Activated T-cell treated with anti-CD3 and anti-CD28 coated beads, Interleukin-2, amount 50 U/mL, for 1 hour (primary cell): Measurements from ENCODE around the gene PLG.
"Not testable (repeated sequence)": the region's sequence is repeated elsewhere in the genome, so short reads cannot be mapped to it uniquely, and the experiment has no call there.

Source experiments
- DNase-seq: peaks from one replicate; pipeline ENCODE4 v3.0.0-alpha.2; 2020

Gene PLG

DNA sequence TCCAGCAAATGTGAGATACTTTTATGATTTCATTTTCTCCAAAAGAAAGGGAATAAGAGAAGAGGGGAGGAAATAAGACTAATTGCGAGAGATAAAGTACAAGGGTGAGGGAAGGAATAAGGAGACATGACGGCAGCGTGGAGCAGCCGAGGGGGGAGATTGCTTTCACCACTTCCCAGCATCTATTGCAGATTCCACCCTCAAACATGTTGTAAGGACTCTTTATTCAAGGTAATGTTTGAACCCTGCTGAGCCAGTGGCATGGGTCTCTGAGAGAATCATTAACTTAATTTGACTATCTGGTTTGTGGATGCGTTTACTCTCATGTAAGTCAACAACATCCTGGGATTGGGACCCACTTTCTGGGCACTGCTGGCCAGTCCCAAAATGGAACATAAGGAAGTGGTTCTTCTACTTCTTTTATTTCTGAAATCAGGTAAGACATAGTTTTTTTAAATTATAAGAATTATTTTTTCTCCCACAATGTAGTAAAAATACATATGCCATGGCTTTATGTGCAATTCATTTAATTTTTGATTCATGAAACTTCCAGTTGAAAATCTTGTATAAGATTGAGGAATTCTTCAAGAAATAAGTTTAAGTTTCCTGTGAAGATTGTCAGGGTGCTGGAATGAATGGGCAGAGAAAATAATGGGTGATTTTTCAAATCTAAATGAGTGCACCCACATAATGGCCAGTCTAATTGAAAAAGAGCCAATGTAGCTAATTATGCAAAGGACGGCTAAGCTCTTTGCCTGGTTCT is at the start of gene PLG:
Gene PLG, plus strand, starts transcription at position 327 of the 763 bp plus-strand sequence. Its CDS starts 61 bp downstream, at position 388.
- not testable (repeated sequence) for DNase-seq

GRCh38 chr6:160659562-160659961 is 42.5 kb upstream of the PLG start:
- DNase-seq, result no peak

DNA sequence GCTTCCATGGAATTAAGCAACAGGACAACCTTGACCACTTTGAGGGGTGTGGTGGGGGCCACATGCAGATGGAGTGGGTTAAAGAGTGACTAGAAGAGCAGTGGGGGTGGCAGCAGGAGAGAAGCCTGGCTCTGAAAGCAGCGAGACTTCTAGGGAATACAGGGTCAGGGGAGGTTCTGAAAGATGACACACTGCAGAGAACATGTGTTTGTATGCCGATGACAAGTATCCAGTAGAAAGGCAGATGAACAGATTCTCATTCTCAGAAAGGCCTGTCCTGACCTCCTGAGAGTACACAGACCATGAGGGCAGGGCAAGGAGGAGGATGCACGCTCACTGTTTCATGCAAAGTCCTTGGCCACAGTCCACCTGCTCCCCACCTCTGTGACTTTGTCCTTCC is 40.8 kb upstream of the PLG start:
- DNase-seq, result no peak

- no peak for DNase-seq
These were observed 39.6 kb upstream of the PLG start for GRCh38 chr6:160662429-160662828.

GRCh38 chr6:160662842-160663241 is 39.2 kb upstream of the PLG start:
- DNase-seq, result no peak

GRCh38 chr6:160664198-160664597 is 37.8 kb upstream of the PLG start, which contains the start of gene LPA:
Gene LPA (minus strand): TSS chr6:160664275. CDS start chr6:160664214, 61 bp downstream.
- DNase-seq, result not testable (repeated sequence)

DNA sequence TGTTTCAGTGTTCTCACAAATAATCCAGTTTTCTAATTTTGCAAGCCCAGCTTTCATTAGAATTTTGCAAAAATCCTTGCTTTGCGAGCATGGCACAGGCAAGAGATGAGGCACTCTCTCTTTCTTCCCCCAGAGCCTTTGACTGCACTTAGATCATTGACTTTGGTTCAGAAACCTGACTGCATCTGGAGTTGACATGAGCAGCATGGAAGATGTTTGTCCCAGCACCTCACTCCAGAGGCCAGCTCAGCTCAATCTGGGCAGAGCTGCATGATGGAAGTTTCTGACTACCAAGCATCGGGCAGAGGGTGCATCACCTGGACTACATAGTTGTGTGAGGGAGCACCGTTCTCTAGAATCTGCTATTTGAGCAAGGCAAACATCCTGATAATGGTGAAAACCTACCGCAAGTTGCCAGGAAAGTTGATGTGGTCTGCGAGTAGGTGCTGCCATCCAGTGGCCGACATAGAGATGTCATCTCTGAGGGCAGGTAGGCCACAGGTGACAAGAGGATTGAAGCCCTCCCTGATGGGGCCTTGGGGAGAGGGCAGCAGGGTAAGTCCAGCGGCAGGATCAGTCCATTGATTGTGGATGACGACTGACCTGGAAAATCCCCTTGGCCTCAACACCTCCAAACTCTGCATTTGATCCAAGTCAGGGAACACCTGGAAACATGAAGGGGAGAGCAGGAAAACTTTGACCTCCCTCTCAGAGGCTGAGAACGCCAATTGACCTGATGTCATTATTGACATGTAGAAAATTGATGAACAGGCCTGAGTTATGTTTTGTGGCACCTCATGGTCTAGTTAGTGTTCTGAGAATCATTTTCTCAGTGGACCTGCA is 34.2 kb upstream of the PLG start:
- DNase-seq, result peak; percentile 20

- no peak for DNase-seq
These were observed 33.5 kb upstream of the PLG start for GRCh38 chr6:160668589-160668988.

DNA sequence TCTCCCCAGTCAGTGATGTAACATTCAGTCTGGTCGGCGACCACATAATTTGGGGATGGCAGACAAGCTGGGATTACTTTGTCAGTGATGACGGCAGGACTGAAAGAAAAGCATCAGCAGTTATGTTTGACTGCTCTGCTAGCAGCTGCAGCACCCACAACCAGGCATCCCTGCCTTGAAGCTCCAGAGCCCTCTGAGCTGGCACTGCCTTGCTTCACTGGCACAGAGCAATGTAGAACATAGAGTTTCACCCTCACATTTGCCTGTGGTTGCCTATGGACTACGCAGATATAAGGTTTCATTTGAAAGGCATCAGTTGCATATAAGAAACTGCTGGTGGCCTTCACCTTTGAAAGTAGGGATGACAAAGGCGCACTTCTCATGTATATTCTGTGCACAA is 25.6 kb upstream of the PLG start:
- DNase-seq, result not testable (repeated sequence)

GRCh38 chr6:160678230-160678629 is 23.8 kb upstream of the PLG start:
- DNase-seq, result no peak

DNA sequence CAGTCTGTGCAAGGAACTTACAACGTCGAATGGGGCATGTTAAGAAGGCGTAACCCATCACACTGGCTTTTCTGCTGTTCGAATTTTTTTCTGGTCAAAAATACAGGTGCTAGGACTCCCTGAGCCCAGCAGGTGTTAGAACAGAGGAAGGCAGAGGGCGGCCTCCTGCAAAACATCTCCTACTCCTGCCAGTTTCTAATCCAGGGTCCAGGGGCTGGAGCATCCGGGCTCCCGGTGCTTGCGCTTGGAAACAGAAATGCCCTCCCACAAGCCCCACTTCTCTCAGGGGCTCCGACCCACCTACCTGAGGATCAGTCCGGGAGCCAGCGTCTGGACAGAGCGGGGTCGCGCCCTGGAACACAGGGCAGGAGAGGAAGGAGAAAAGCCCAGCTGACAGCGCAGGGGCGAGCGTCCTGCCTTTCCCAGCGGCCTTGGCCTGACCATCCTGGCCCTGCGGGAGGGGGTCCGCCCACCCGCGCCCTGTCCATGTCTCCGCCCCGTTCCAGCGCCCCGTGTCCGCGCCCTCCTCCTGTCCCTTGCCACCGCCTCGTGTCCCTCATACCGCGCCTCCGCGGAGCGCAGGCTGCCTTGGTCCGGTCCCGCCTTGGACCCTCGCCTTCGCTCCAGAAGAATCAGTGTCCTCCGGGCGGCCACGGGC is 23.2 kb upstream of the PLG start:
- DNase-seq, result no peak

GRCh38 chr6:160679402-160679769 is 22.7 kb upstream of the PLG start:
- DNase-seq, result no peak

- DNase-seq, result not testable (repeated sequence)
These were observed 16.8 kb upstream of the PLG start for GRCh38 chr6:160685101-160685761.

DNA sequence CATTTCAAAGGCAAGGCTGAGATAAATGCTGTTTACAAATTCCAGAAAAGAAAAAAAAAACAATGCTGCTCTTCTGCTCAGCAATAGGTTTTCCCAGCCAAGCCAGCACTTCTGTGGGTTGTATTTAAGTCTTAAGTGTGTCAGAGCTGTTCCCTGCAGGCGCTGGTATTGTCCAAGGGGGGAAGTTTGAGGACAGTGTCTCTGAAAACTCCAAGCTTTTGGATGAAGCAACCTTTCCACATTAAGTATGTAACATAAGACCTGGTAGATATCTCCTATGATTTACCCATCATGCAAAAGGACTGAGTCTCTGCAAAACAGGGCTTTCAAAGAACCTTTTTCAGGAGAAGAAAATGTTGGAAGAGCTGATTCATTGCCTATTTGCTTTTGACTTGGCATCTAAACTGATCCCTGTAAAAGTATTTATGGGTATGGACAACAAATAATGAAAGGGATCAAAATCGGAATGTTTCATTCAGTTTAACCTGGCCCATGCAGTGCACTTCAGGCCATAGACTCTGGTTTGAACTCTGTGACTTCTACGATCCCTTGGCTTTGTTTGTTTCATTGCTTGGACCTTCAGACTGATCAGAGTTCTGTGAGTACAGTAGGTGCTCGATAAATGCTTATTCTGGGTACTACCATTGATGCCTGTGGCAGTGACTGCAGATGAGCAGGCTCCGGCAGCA is 16.1 kb upstream of the PLG start:
- DNase-seq, result no peak

GRCh38 chr6:160690458-160690857 is 11.6 kb upstream of the PLG start:
- DNase-seq, result no peak

DNA sequence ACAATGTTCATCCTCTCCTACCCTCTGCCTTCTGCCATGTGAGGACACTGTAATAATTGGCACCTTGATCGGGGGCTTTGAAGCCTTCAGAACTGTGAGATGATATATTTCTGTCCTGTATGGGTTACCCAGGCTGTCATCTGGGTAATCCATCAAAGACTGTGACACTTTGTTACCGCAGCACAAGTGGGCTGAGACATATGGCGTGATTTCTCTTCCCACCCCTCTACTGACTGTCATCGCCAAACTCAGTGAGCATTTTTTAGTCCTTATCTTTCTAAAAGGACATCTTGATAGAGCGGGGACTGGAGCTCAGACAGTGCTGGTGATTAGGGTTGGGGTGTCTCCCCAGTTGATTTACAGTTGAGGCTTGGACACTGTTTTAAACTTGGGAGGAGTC is 10.4 kb upstream of the PLG start:
- no peak for DNase-seq

DNA sequence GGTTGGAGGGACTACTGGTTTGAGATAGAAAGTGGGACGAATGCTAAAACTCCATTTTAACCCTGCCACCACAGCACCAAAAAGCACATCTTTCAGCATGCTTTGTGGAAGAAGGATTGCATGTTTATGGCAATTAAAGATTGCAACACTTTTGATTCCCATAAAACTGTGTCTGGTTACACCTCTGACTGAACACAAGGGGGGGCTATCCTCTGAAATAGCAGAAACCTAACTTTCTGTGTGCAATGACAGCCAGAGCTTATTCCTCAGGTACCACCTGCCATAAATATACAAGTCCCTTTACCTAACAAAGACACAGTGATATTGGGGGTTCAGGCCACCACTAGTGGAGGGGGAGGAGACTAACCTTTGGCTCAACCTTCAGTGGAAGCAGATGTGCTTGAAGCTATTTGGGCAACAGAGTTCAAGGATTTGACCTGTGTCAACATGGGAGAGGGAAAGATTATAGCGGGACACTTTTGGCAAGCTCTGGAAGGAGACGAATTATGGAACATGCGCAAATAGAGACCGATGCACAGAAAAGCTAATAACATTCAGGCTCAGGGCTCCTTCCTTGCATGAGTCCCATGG is 9.6 kb upstream of the PLG start:
- DNase-seq, result no peak

DNA sequence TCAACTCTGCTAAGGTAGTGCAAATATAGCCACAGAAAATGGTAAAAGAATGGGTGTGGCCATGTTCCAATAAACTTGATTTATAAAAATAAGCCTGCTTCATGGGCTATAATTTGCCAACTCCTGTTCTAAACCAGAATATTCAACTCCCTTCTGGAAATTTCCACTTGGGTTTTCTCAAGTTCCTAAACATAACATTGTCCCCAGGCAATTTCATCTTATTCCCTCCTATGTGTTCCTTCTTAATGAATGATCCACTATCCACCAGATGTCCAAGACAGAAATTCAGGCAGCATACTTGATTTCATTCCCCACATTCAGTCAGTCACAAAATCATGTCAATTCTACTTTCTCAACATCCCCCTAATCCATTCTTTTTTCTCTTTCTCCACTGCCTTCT is 7.0 kb upstream of the PLG start:
- not testable (repeated sequence) for DNase-seq

GRCh38 chr6:160695622-160696021 is 6.4 kb upstream of the PLG start:
- DNase-seq, result not testable (repeated sequence)

DNA sequence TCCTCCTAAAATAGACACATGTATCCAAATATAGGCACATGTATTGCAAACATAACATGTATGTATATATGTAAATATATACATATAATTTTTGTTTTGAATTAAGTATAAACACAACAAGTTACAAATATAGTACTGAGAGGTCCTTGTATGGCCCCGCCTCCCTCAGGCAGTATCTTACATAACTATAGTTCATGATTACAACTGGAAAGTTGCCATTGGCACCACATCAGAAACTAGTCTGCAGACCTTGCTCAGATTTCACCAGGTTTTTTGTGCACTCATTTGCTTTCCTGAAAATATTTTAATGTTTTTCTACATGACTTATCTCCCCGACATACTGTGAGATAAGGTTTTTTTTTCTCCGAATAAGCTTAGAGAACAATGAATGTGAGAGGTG is 5.2 kb upstream of the PLG start:
- not testable (repeated sequence) for DNase-seq

DNA sequence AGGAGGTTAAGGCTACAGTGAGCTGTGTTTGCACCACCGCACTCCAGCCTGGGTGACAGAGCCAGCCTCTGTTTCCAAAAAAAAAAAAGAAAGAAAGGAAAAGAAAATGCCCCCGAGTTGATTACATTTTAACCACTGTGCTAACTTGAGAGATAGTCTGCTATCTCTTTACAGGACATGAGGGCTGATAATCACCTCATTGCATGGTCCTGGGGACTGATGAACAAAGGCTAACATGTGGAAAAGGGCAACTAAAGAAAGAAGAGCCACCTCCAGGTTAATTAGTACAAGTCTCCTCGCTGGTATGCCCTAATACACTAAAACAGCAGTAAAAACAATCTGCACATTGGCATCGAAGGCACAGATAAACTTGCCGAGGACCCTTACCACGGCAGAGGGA is 4.2 kb upstream of the PLG start:
- DNase-seq, result no peak

DNA sequence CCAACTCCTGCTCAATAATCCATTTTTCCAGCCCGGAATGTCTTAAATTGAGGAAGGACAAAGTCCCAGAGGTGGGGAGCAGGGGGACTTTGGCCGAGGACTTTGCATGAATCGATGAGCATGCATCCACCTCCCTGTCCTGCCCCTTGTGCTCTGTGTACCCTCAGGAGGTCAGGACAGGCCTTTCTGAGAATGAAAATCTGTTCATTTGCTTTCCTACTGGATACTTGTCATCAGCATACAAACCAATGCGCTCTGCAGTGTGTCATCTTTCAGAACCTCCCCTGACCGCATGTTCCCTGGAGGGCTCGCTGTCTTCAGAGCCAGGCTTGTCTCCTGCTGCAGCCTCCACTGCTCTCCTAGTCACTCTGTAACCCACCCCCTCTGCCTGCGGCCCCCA is 2.6 kb downstream of the PLG start:
- DNase-seq, result not testable (repeated sequence)
